Peyer's patch (tissue), 4 donors: Measurements from ENCODE around the gene GLIS2.

Experiments
- POLR2A ChIP-seq, 2 donors: fragments of 450-650 bp; IDR thresholded peaks; one replicate each; pipeline ENCODE4 v1.5.1; 2017; ENCODE audit warnings: antibody characterized with exemption in 2 of 2, mild to moderate bottlenecking in 2 of 2, moderate library complexity in 2 of 2
- TF ChIP-seq, protein P1 (sequence below), 6 experiments: fragments of 450-650 bp in 4 of 6; fragments of 200-600 bp in 2 of 6; sonication (generic) in 1 of 6; IDR thresholded peaks; one replicate each; pipeline ENCODE4 v1.5.1; 2017 to 2019; ENCODE audit warnings: antibody characterized with exemption in 6 of 6, mild to moderate bottlenecking in 3 of 6, moderate library complexity in 1 of 6

DNA sequence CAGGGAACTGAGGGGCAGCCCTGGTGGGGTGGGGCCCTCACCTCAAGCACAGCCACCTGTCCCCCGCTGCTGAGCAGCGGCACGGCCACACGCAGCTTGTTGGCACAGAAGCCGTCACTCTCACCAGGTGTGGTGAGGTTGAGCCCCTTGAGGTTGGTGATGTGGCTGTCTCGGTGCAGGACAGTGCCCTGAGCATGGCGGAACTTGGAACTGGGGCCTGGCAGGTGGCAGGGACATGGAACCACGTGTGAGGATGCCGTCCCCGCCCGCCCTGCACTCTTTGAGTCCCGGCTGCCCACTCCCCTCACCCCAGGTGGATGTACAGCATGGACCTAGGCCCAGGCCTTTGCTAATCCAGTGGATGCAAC is 46.1 kb downstream of the GLIS2 start:
- TF ChIP-seq, protein P1, sequence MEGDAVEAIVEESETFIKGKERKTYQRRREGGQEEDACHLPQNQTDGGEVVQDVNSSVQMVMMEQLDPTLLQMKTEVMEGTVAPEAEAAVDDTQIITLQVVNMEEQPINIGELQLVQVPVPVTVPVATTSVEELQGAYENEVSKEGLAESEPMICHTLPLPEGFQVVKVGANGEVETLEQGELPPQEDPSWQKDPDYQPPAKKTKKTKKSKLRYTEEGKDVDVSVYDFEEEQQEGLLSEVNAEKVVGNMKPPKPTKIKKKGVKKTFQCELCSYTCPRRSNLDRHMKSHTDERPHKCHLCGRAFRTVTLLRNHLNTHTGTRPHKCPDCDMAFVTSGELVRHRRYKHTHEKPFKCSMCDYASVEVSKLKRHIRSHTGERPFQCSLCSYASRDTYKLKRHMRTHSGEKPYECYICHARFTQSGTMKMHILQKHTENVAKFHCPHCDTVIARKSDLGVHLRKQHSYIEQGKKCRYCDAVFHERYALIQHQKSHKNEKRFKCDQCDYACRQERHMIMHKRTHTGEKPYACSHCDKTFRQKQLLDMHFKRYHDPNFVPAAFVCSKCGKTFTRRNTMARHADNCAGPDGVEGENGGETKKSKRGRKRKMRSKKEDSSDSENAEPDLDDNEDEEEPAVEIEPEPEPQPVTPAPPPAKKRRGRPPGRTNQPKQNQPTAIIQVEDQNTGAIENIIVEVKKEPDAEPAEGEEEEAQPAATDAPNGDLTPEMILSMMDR (IDR thresholded peaks at IDR 0.05) = no peak
- TF ChIP-seq POLR2A (IDR thresholded peaks at IDR 0.05) = no peak
